HepG2 (cell line): Measurements from ENCODE around the gene SCARB2. TPM values are rescaled to one million over a fixed set of nuclear protein-coding genes. Genes with fewer than 3 reads are reported as not detected.
A peak's percentile ranks its signal among the peaks of the same experiment; 100 is the strongest.

Experiments used
- ATAC-seq: fragments of 200-7000 bp; cut with Tn5 transposase; 3 replicates; pipeline ENCODE4 v1.9.1; 2020; ENCODE audit warnings: mild to moderate bottlenecking, moderate library complexity
- BruUV-seq: library from RNA; stranded (reverse); fragments of 400-500 nt; replicated peaks from 2 replicates; lab custom pipeline; 2021; lab: Mats Ljungman, UMichigan
- CTCF ChIA-PET: fragments of 300-600 bp; formaldehyde crosslinking; extraction: SDS; loops from one replicate; lab custom pipeline; 2021; ENCODE audit warnings: low total read pairs, inconsistent platforms, low intra/inter-chr PET ratio; lab: Yijun Ruan, JAX
- POLR2A ChIA-PET: fragments of 350-600 bp; sonication (Branson Sonifier 250); formaldehyde crosslinking; loops from one replicate; lab custom pipeline; 2020; ENCODE audit warnings: antibody characterized with exemption, inconsistent platforms; lab: Yijun Ruan, JAX
- DNase-seq: peaks from one replicate; pipeline ENCODE4 v3.0.0-alpha.2; 2015; ENCODE audit warnings: low spot score
- FAIRE-seq: peaks from 3 replicates; lab custom pipeline; 2011; peaks lifted over from hg19 to GRCh38; lab: Jason Lieb, UNC
- H2AFZ ChIP-seq: one replicate; pipeline ENCODE4 v1.6.1; 2011; ENCODE audit warnings: low read length, inconsistent platforms
- H3K27ac ChIP-seq: fragments of 300-600 bp; 3 replicates; pipeline ENCODE4 v1.8.0; 2011; ENCODE audit warnings: mixed run types, mild to moderate bottlenecking, mixed read lengths, low read length, inconsistent platforms; ENCODE audit not compliant: insufficient read depth; ENCODE audit errors: extremely low read length
- H3K27me3 ChIP-seq, 2 experiments: fragments of 200-600 bp in 1 of 2; 2 replicates in 1 of 2; 3 replicates in 1 of 2; pipeline versions ENCODE4 v1.6.0 to v1.8.0; 2011; ENCODE audit warnings: low read length in 2 of 2, mild to moderate bottlenecking in 2 of 2, moderate library complexity in 2 of 2, inconsistent platforms in 1 of 2; ENCODE audit not compliant: insufficient read depth in 2 of 2, control insufficient read depth in 1 of 2
- H3K36me3 ChIP-seq, 2 experiments: fragments of 200-600 bp in 1 of 2; replicated peaks in 1 of 2; 2 replicates in 1 of 2; 3 replicates in 1 of 2; pipeline versions ENCODE4 v1.5.1 to v1.8.0; 2011; ENCODE audit warnings: low read length in 2 of 2, inconsistent platforms in 1 of 2; ENCODE audit not compliant: insufficient read depth in 2 of 2, control insufficient read depth in 1 of 2
- H3K4me1 ChIP-seq: 2 replicates; pipeline ENCODE4 v1.5.1; 2012; ENCODE audit warnings: low read length, inconsistent platforms; ENCODE audit not compliant: insufficient read depth
- H3K4me2 ChIP-seq: 2 replicates; pipeline ENCODE4 v1.6.0; 2011; ENCODE audit warnings: low read depth, low read length, inconsistent platforms
- H3K4me3 ChIP-seq, 3 experiments: fragments of 200-600 bp in 1 of 3; sonication (generic), shearing (Covaris generic) in 1 of 3; replicated peaks in 1 of 3; 2 replicates each; pipeline ENCODE4 v1.5.1; 2011 to 2016; ENCODE audit warnings: low read length in 3 of 3, inconsistent platforms in 2 of 3, low read depth in 2 of 3, mild to moderate bottlenecking in 2 of 3, control low read depth in 1 of 3, mixed read lengths in 1 of 3; ENCODE audit not compliant: insufficient read depth in 1 of 3
- H3K79me2 ChIP-seq: one replicate; pipeline ENCODE4 v1.6.1; 2011; ENCODE audit warnings: low read length, inconsistent platforms; ENCODE audit not compliant: insufficient read depth
- H3K9ac ChIP-seq: 2 replicates; pipeline ENCODE4 v1.6.0; 2011; ENCODE audit warnings: mild to moderate bottlenecking, low read depth, low read length, inconsistent platforms; ENCODE audit not compliant: insufficient read depth
- H3K9me3 ChIP-seq: 2 replicates; pipeline ENCODE4 v1.5.1; 2012; ENCODE audit warnings: mild to moderate bottlenecking, low read length
- H4K20me1 ChIP-seq: 2 replicates; pipeline ENCODE4 v1.6.0; 2011; ENCODE audit warnings: inconsistent platforms, mild to moderate bottlenecking, low read length, moderate library complexity; ENCODE audit not compliant: insufficient read depth
- CEBPB ChIP-seq: IDR thresholded peaks from 2 replicates; pipeline ENCODE4 v1.6.1; 2011; ENCODE audit warnings: low read depth, low read length, improper control_type of control experiment, borderline replicate concordance
- MTA1 ChIP-seq: sonication (generic); formaldehyde crosslinking; IDR thresholded peaks from 2 replicates; pipeline ENCODE4 v1.4.0; 2020; ENCODE audit warnings: missing genetic modification reagents, mild to moderate bottlenecking, borderline replicate concordance
- SMAD3 ChIP-seq: sonication (generic); formaldehyde crosslinking; IDR thresholded peaks from 2 replicates; pipeline ENCODE4 v1.4.0; 2020; ENCODE audit warnings: missing genetic modification reagents
- ZNF124 ChIP-seq: sonication (generic); formaldehyde crosslinking; IDR thresholded peaks from 2 replicates; pipeline ENCODE4 v1.4.0; 2020; ENCODE audit warnings: missing genetic modification reagents
- ZNF441 ChIP-seq: sonication (generic); formaldehyde crosslinking; IDR thresholded peaks from 2 replicates; pipeline ENCODE4 v1.7.0; 2021; ENCODE audit warnings: missing genetic modification reagents, borderline replicate concordance
- WGBS: methylation state at CpG from one replicate; pipeline ENCODE4 v1.1.6; 2017; ENCODE audit warnings: low lambda C conversion rate; 5-methylcytosine and 5-hydroxymethylcytosine counted together
- in situ Hi-C: cut with HindIII; loops from 2 replicates; pipeline ENCODE4 v1.10.0; 2017; ENCODE audit warnings: low pct_unique_long_range_greater_than_20kb; ENCODE audit not compliant: extremely low pct_ligation_motif_present
- intact Hi-C: fragments of 100-400 bp; cut with micrococcal nuclease; formaldehyde crosslinking; loops from one replicate; pipeline ENCODE4 v1.10.0; 2022; ENCODE audit not compliant: unreplicated experiment
- polyA plus RNA-seq, 8 experiments: library from polyadenylated mRNA; depleted of rRNA in 3 of 8; stranded (reverse) in 7 of 8; unstranded in 1 of 8; fragments of >200 nt; fragmentation: Illumina TruSeq in 4 of 8; extraction: Trizol in 4 of 8; gene quantifications; 2 replicates each; pipeline versions ENCODE4 v1.2.1 to v1.2.3, GENCODE V29; 2011 to 2016; ENCODE audit warnings: low read depth in 4 of 8, missing spikeins in 1 of 8, mixed read lengths in 1 of 8; ENCODE audit not compliant: insufficient read depth in 1 of 8
- total RNA-seq, 5 experiments: library from RNA; depleted of rRNA; stranded (reverse); fragments of >200 nt; fragmentation: Illumina TruSeq; extraction: Trizol; gene quantifications; 2 replicates each; pipeline ENCODE4 v1.2.3, GENCODE V29; 2016; ENCODE audit warnings: low read depth in 1 of 5

The SCARB2 gene
- total and polyA plus RNA-seq, 2 of the 13 experiments (the other 11 are each of a cell fraction or from before 2014, with no cell fraction given): 40.6 to 43.4 TPM

DNA sequence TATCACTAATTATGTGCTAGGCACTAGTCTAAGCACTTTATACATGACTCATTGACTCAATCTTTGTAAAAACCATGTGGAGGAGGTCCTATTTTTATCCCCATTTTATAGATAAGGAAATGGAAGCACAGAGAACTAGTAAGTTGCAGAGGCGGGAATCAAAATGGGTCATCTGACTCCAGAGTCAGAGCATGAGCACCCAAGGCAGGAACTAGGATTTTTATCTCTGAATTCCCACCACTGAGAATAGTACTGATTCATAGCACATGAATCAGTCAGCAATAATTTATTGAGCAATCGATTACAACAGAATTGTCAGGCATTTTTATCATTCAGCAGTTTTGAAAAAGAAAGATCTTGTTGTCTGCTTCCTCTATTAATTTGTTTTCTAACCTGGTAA, 19.3 kb downstream of the SCARB2 start:
- Histone ChIP-seq H3K9ac (no peak overlapping the region), H3K4me2 (no peak overlapping the region), H4K20me1 (no peaks in the 10 kb centered on the region), H3K27ac (no peak overlapping the region), H3K79me2 (peaks cover 8% of the 10 kb centered on the region), H3K4me1 (peaks cover 38% of the 10 kb centered on the region), H2AFZ (no peak overlapping the region), H3K36me3 (peaks cover 9 to 36% of the 10 kb centered on the region in 2 experiments; a peak in 4 of 5 replicates), H3K9me3 (no peaks in the 10 kb centered on the region), H3K27me3 (no peaks in the 10 kb centered on the region), H3K4me3 (no peak overlapping the region)
- peak; percentile 24; the same call in 1 of the 2 replicates for TF ChIP-seq CEBPB
- no peak for TF ChIP-seq ZNF441 (CRISPR knock-in tag)
- no peak for TF ChIP-seq MTA1 (CRISPR knock-in tag)
- BruUV-seq: no TSS peak
- DNase-seq (no peak), FAIRE-seq (no peak), ATAC-seq (no peak)
- WGBS: 96% methylated on average over 2 of the region's 2 CpGs
- in situ Hi-C loops: no loop called here
- POLR2A ChIA-PET: no interaction called here
- CTCF ChIA-PET: no interaction called here
- intact Hi-C loops: no loop called here

DNA sequence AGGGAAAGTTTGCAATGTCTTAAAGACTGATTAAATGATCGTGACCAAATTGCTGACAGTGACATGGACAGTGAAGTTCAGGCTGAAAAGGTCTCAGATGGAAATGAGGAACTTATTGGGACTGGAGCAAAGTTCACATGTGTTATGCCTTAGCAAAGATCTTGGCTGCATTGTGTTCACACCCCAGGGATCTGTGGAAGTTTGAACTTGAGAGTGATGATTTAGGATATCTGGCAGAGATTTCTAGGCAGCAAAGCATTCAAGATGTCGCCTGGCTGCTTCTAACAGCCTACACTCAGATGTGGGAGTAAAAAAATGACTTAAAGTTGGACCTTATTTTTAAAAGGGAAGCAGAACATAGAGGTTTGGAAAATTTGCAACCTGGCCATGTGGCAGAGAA, 21.4 kb downstream of the SCARB2 start:
- Histone ChIP-seq H3K79me2 (peaks cover 2% of the 10 kb centered on the region), H3K4me2 (no peak overlapping the region), H3K27me3 (no peaks in the 10 kb centered on the region), H4K20me1 (no peaks in the 10 kb centered on the region), H3K4me1 (peaks cover 29% of the 10 kb centered on the region), H3K36me3 (peaks cover 9 to 42% of the 10 kb centered on the region in 2 experiments; a peak in 4 of 5 replicates), H3K9me3 (no peaks in the 10 kb centered on the region), H3K27ac (no peak overlapping the region), H3K4me3 (no peak overlapping the region), H2AFZ (no peak overlapping the region), H3K9ac (no peak overlapping the region)
- in situ Hi-C loops: no loop called here
- FAIRE-seq: no peak
- 98% methylated on average over 2 of the region's 2 CpGs for WGBS
- TF ChIP-seq SMAD3 (CRISPR knock-in tag) (no peak), ZNF124 (CRISPR knock-in tag) (no peak)
- no peak for DNase-seq
- intact Hi-C loops: no loop called here
- CTCF ChIA-PET: no interaction called here
- ATAC-seq: no peak
- no TSS peak for BruUV-seq
- POLR2A ChIA-PET: no interaction called here
